GM12875 (cell line): Measurements from ENCODE around the gene SYDE2.
A peak's percentile ranks its signal among the peaks of the same experiment; 100 is the strongest.

Experiments used
- H3K4me3 ChIP-seq: one replicate; pipeline ENCODE4 v1.5.1; 2011; ENCODE audit warnings: low read depth, low read length, control low read depth
- TF ChIP-seq, protein P1 (sequence below): IDR thresholded peaks from 2 replicates; pipeline ENCODE4 v1.5.1; 2011; ENCODE audit warnings: low read depth, mild to moderate bottlenecking, control low read depth, inconsistent platforms, low read length, moderate library complexity, borderline replicate concordance; ENCODE audit not compliant: insufficient read depth

Gene SYDE2

DNA sequence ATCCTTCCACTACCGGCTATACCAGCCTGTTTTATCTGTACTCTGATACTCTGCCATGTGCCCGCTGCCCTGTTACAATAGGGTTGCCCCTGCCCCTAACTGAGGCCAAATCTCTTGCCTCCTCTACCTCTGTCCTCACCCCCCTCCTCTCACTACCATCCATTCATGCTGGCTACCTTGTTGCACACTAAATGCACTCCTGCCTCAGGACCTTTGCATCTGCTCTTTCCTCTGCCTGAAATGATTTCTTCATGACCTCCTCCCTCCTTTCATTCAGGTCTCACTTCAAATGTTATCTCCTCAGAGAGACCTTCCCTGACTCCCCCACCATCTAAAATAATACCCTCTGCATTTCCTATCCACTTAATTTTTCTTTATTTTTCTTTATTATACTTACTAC, 7.7 kb upstream of the SYDE2 start:
- TF ChIP-seq, protein P1, sequence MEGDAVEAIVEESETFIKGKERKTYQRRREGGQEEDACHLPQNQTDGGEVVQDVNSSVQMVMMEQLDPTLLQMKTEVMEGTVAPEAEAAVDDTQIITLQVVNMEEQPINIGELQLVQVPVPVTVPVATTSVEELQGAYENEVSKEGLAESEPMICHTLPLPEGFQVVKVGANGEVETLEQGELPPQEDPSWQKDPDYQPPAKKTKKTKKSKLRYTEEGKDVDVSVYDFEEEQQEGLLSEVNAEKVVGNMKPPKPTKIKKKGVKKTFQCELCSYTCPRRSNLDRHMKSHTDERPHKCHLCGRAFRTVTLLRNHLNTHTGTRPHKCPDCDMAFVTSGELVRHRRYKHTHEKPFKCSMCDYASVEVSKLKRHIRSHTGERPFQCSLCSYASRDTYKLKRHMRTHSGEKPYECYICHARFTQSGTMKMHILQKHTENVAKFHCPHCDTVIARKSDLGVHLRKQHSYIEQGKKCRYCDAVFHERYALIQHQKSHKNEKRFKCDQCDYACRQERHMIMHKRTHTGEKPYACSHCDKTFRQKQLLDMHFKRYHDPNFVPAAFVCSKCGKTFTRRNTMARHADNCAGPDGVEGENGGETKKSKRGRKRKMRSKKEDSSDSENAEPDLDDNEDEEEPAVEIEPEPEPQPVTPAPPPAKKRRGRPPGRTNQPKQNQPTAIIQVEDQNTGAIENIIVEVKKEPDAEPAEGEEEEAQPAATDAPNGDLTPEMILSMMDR = no peak
- no peak overlapping the region for H3K4me3 ChIP-seq

DNA sequence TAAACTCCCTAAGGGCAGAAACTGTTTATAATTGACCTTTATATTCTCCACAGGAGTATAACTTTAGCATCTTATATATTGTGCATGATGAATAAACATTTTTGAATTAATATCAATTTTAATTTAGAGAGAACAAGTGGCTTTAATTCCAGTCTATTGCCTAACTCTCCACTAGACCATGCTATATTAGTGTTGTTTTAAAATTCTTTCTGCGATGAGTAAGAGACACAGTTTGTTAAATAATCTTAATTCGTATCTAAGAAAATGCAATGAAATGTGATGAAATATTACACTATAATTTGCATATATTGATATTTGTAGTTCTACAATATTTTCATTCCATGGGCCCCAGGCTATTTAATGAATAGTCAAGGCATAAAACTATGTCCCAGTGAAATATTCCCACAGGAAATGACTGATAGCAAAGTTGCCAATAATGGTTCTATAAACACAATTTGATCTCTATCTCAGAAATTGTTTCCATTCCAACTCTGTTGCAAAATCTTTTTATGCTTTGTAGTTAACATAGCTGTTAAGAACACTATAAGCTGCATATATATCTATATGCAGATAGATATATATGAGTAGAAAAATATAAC, 2.9 kb upstream of the SYDE2 start:
- TF ChIP-seq, protein P1 = no peak
- no peak overlapping the region for H3K4me3 ChIP-seq

DNA sequence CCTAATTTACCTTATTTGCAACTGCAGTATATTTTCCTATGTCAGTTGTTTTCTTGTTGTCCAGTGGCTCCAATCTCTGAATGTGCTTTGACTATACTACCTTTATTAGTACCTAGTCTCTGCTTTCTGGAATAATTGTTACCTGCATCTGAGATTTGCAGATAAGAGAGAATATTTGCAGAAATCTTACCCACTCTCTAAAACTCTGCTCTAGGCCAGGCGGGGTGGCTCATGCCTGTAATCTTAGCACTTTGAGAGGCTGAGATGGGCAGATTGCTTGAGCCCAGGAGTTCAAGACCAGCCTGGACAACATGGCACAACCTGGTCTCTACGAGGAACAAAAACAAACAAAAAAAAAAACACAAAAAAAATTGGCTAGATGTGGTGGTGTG, 2.0 kb upstream of the SYDE2 start:
- TF ChIP-seq, protein P1 = no peak
- H3K4me3 ChIP-seq = no peak overlapping the region

DNA sequence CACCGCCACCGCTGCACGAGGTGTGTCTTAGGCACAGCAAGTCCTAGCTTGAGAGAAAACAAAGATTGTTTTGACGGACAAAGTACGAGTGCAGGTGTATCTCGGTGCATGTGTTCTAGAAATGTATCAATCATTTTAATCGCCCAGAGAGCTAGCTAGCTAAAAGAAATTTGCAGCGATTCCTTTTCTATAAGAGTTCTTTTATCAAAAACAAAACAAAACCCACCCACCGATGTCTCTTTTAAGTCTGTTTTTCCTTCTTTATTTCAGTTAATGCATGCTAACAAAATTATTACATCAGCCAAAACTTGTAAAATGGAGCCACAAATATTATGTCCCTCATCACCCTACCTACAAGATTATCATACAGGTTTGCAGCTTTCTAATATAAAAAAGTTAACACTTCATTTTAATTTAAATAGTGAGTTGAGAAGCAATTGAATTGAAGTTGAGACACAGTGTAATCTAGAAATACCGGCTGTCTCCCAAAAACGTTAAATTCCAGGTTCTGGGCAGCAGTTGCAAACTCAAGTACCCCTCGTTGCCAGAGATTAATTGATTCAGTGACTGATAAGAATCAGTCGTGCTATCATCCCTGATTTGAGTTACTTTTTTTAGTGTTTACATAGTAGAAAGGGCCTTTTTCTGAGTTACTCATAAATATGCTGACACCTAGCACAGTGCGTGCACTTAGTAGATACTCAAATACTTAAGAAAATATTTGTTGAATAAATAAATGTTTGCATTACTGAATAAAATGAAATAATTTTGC, 1.5 kb upstream of the SYDE2 start:
- H3K4me3 ChIP-seq = peak overlapping the region; percentile 91
- TF ChIP-seq, protein P1 = no peak

DNA sequence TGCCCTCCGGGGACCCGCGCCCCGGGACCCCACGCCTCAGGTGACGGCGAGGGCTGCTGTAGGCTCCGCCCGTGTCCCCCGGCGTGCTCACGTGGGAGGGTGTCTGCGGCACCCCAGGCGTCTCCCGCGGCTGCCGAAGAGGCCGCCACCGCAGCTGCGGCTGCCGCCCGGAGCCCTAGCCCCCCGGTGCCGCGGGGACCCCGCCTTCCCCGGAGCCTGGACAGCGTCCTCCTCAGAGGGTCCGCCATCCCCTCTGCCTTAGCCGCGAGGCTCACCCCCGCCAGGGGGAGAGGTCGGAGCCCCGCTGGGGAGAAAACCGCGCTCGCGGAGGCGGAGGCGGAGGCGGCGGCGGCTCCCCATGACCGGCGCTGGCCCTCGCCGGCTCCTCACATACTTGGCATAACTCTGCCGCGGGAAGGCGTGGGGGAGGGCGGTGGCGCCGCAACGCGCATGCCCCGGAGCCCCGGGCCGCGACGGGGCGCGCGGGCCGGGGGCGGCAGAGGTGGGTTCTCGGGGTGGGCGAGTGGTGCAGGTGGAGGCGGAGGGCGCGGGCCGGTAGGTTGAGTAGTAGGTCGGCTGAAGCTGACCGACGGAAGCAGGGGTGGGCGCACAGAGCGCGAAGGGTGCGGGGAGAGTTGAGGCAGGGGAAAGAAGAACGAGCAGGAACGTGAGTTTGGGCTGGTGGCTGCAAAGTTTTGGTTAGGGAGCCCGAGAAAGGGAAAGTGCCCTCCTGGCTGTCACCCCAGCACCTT, 700 bp upstream of the SYDE2 start:
- peak overlapping the region; percentile 91 for H3K4me3 ChIP-seq
- TF ChIP-seq, protein P1 = no peak

DNA sequence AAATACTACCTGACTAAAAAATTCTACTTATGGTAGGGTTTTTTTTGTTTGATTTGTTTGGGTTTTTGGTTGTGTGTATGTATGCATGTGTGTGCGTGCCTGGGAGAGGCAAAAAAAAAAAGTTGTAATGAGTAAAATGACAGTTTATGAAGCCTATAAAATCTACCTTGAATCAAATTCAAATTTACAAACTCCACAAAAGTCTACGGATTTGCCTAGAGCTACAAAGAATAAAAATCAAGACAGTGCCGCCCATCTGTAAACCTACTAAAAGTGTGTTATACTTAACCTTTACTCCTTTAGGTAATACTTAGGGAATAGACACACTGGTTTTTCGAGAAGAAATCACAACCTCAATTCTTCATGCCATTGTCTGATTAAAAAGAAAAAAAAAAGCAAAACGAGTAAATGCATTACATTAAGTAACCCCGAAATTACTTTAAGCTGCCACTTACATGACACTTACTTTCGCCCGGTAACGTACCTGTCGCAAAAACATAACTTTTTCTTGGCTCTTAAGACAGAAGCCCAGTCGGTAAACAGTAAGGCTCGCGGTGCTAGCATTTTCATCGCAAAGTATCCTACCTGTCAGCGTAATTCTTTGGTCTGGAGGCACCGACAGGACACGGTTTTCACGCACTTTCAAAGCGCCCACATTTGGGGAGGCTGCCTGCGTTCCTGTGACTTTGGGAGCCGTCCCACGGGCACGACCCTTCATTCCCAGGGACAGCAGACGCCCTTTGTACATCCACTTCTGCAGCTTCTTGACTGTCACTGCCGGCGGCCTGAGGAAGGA, 951 bp downstream of the SYDE2 start:
- TF ChIP-seq, protein P1 = no peak
- H3K4me3 ChIP-seq = peak overlapping the region; percentile 91
